NCI-H345 treated with DMSO at 0.1 percent for 48 hours (cell line): ENCODE measurements around the gene RDH11.
"Not testable (repeated sequence)": the region's sequence is repeated elsewhere in the genome, so short reads cannot be mapped to it uniquely, and the experiment has no call there.

Source experiments
- DNase-seq: peaks from one replicate; lab custom pipeline; 2025; ENCODE audit not compliant: unreplicated experiment; lab: John Stamatoyannopoulos, UW

Gene RDH11

DNA sequence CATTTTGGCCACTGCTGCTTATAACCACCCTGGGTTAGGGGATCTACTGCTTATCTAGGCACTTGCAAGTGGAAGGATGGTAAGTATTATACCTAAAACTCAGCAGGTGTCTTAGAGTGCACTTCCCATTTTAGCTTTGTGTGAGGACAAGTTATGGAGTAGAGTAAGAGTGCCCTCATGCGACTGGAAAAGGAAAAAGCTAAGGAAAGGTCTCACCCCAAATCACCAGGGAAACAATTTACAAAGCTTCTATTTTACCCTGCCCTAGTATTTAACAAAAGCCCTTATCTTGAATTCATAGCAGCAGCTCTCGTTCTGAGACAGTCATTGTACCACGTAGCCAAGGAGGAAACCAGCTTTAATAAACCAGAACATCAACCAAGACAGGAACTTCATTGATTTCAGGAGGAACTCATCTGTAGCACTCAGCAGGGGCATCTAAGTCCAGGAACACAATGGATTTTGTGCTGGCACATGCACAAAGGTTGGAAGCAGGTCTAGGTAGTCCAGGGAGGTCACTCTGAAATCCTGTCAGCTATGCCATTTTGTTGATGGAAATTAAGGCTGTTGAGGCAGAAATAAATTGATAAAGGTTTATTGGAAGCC is 9.0 kb upstream of the RDH11 start:
- DNase-seq, result peak; percentile 70

DNA sequence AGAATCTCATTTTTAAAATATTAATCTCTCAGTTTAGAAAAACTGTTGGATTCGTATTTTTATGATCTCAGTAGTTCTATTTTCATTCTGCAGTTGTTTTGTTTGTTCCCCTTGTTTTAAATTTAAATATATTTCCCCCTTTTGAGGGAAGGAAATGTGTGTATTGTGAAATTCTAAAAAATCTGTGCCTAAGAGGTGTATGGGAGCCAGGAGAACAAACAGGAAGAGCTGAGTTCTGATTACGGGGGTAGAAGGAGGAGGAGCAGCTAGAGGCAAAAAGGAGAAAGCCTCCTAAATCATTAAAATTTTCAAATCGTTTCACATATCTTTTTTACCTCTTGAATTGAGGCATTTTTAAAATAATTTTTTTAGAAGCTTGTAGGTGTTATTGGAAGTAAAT is 8.4 kb upstream of the RDH11 start:
- DNase-seq, result no peak

GRCh38 chr14:67701492-67701891 is 5.9 kb upstream of the RDH11 start, which contains the start of gene RDH12:
TSS of gene RDH12 (plus strand) at chr14:67701886. CDS start at chr14:67722643, 20,757 bp downstream.
- DNase-seq, result not testable (repeated sequence)

- no peak for DNase-seq
Observed at GRCh38 chr14:67698179-67698578, 2.6 kb upstream of the RDH11 start.

DNA sequence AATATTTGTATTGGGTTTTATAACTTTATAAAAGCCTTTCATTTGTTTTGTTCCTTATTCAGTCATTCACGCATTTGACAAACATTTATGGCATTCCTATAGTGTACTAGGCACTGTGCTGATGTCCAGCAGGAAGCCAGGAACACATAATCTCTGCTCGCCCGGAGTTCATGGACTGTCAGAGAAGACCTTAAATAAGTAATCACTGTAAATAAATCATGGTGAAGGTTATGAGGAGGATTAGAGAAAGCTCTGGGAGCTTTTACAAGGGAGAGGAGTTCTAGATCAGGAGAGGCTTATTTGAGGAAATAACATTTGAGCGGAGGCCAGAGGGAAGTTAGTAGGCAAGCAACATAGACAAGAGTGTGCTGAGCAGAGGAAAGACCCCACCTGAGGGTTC is 1.4 kb upstream of the RDH11 start:
- no peak for DNase-seq

DNA sequence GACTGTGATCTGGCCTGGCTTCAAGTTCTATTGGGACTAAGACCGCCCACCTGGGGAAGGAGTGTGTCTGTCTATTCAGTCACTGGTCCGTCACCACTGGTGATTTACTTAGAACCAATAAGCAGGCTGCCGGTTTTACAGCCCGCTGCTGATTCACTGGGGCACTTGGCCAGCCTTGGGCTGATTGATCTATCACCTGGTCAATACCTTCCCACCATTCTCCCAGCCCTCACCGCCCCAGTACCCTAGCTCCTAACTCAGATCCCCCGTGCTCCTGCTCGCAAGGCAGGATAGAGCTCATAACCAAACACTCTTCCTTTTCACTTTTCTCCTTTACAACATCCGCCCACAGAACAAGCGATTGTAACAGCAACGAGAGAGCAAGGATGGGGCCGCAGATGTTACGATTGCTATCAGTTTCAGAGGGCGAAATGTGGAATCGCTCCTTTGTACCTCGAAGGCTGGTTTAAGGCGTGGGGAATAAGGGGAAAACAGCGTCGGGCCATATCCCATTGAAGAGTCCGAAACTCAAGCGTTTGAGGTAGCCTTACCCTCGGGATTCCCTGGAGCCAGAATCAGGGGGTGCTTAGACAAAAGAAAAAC is 672 bp downstream of the RDH11 start:
- DNase-seq, result peak; percentile 76

- no peak for DNase-seq
Observed at GRCh38 chr14:67690011-67690410, 5.6 kb downstream of the RDH11 start.

DNA sequence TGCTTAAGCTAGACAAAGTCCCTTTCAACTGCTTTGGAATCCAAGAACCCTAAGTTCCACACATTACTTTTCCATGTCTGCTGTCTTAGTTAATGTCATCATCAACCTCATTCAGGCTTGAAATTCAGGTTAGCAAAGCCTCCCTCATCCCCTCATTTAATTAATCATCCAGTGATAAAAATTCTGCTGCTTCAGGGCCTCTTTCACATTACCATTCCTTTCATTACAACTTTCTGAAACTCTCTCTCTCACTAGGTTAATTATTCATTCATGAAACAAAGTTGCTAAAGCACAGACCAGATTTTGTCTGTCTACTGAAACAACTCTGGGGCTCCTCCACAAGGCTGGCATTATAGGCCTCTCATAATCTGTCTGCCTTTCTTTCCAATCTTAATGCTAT is 11.7 kb downstream of the RDH11 start:
- no peak for DNase-seq

- no peak for DNase-seq
Observed at GRCh38 chr14:67680941-67681340, 14.6 kb downstream of the RDH11 start.

DNA sequence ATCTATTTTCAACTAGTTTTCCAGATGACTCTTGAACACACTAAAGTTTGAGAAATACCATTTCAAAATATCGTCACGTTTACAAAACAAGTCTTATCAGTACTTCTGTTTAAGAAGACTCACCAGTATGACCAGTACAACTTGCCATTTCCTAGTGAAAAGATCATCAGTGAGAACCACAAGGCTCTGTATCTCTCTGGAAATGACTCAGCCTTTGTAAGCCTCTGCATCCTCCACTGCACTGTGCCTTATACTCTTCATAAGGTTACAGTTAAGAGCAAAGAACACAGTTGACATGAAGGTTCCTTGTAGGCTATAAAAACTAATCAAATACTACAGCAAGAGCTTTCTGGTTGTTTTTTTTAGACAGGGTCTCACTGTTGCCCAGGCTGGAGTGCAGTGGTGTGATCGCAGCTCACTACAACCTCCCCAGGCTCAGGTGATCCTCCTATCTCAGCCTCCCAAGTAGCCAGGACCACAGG is 15.4 kb downstream of the RDH11 start:
- no peak for DNase-seq

GRCh38 chr14:67679006-67679405 is 16.6 kb downstream of the RDH11 start:
- no peak for DNase-seq

GRCh38 chr14:67675219-67675582 is 20.4 kb downstream of the RDH11 start:
- no peak for DNase-seq

- DNase-seq, result peak; percentile 44
Observed at GRCh38 chr14:67674480-67675218, 20.9 kb downstream of the RDH11 start, which contains the start of gene VTI1B. TSS of gene VTI1B (minus strand) at chr14:67674632. CDS start at chr14:67674489, 143 bp downstream.

- DNase-seq, result peak; percentile 63
Observed at GRCh38 chr14:67674139-67674479, 21.5 kb downstream of the RDH11 start.

GRCh38 chr14:67673451-67673850 is 22.1 kb downstream of the RDH11 start:
- DNase-seq, result no peak

DNA sequence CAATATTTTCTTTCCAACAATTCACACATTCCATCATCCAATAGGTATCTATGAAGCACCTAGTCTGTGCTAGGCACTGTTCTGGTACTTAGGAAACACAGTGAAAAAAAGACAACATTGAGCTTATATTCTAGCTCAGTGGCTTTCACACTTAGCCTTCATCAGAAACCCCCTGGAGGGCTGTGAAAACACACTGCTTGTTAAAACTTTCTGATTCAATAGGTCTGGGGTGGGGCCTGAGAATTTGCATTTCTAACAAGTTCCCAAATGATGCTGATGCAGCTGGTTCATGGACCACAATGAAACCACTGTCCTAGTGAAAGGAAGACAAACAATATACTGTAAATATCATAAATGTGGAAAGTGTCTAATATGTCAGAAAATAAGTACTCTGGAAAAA is 27.0 kb downstream of the RDH11 start:
- DNase-seq, result no peak

- DNase-seq, result no peak
Observed at GRCh38 chr14:67666750-67667449, 28.7 kb downstream of the RDH11 start.

DNA sequence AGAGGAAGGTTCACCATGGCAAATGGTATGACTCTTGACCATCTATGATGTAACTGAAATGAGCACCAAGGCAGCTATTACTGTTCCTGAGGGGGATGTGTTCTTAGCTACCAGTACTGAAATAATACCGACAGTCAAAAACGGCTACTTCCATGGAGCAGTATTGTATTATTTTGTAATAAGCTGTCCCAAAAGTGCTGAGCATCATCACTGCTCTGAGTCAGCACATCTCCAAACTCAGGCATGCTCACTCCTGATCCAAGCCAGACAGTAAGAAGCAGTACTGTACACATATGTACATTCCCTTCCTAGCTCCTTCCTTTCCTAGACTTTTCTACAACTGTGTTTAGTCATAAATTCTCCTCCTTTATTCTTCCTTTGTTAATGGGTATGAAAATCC is 29.7 kb downstream of the RDH11 start:
- DNase-seq, result no peak

GRCh38 chr14:67663633-67664032 is 31.9 kb downstream of the RDH11 start:
- DNase-seq, result no peak

DNA sequence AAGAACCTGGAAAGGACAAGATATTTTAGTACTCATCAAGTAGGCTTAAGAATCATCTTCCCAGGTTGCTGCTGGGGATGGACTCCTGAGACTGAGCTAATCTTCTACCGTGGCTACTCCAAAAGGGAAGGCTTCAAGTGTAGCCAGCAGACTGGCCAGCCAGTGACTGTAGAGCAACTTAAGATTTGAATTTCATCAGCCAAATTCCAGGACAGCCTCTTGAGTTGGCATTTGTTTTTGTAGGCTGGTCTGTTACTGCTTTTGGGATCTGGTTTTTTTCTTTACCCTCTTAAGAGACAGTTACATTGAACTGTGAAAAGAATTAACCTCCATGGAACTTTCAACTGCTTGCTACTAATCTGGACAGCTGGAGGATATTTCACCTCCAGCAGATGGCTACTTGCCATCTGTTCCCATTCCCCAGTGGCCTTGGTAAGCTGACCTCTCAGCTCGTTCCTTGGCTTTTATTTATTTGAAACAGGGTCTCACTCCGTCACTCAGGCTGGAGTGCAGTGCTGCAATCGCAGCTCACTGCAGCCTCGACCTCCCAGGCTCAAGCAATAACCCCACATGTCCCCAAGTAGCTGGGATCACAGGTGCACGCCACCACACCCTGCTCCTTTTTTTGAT is 41.8 kb downstream of the RDH11 start:
- DNase-seq, result no peak

DNA sequence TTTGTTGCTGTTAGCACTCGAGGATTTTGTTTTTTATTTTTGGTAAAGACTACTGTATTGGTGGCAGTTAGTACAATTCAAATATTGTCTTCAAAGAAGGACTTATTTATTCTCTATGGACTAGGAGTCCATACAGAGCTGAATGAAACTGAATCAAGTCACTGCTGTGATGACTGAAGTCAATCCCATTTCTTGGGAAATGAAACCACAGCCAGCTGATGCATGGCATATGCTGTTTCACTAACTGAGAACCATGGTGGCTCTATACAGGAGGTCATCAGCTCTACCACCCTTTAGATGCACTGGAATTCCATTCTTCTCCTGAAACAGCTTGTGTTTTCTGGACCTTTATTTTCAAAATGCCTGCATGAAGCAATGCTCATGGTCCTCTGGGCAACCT is 43.4 kb downstream of the RDH11 start:
- no peak for DNase-seq
